Upper lobe of left lung (tissue), 6 donors: ENCODE measurements around the gene FBXO34. TPM values are rescaled to one million over a fixed set of nuclear protein-coding genes. Genes with fewer than 3 reads are reported as not detected.

Experiments
- small RNA-seq, 4 donors: library from RNA; depleted of rRNA; stranded (forward); fragments of <200 nt; gene quantifications; one replicate each; pipeline ENCODE3, GENCODE V24; 2016
- total RNA-seq, 6 donors: library from RNA; depleted of rRNA in 4 of 6; stranded (reverse); fragments of >200 nt in 4 of 6; gene quantifications; one replicate each; pipeline versions ENCODE4 v1.1.0 to v1.2.1, GENCODE V29; 2016 to 2021
- donor health status: DM: no; HTN: no; CAD: no; lungs with moderate emphysema.
- donor health status: DM: no; HTN: yes; CAD: no; lungs with severe emphysema.

The FBXO34 gene
- total RNA-seq, 6 donors from 2014 or later = 19.9 to 52.1 (median 34.0) TPM

Small RNAs within 50 kb of the gene (small RNA-seq; reads per million reads assigned to genes)
- 0 reads per million in 4 donors for gene AL356801.1

Other genes with a start within 250 kb of the FBXO34 start
- gene WDHD1, start 244.3 kb upstream of the FBXO34 start, total RNA-seq = 1 to 10 TPM; 1.0 to 5.0 (median 2.6) TPM
- 10 to 100 TPM in 4 of 6 donors, 1 to 10 TPM in 2; 4.4 to 26.5 (median 18.4) TPM for gene SOCS4, start 244.2 kb upstream of the FBXO34 start, total RNA-seq
- 10 to 100 TPM; 22.0 to 81.8 (median 59.3) TPM for gene MAPK1IP1L, start 219.8 kb upstream of the FBXO34 start, total RNA-seq
- gene LGALS3, start 142.2 kb upstream of the FBXO34 start, total RNA-seq = 100 to 1,000 TPM; 205 to 710 (median 440) TPM
- gene DLGAP5, start 79.8 kb upstream of the FBXO34 start, total RNA-seq = 1 to 10 TPM in 2 of 6 donors, under 1 TPM in 2, not detected in 2; 0.39 to 1.6 (median 0.87) TPM
- 10 to 100 TPM in 4 of 6 donors, 1 to 10 TPM in 2; 7.6 to 29.3 (median 11.1) TPM for gene ATG14, start 140.4 kb downstream of the FBXO34 start, total RNA-seq
- gene TBPL2, start 169.2 kb downstream of the FBXO34 start, total RNA-seq = not detected